ENCODE data around the gene DYNLRB1.

DNA sequence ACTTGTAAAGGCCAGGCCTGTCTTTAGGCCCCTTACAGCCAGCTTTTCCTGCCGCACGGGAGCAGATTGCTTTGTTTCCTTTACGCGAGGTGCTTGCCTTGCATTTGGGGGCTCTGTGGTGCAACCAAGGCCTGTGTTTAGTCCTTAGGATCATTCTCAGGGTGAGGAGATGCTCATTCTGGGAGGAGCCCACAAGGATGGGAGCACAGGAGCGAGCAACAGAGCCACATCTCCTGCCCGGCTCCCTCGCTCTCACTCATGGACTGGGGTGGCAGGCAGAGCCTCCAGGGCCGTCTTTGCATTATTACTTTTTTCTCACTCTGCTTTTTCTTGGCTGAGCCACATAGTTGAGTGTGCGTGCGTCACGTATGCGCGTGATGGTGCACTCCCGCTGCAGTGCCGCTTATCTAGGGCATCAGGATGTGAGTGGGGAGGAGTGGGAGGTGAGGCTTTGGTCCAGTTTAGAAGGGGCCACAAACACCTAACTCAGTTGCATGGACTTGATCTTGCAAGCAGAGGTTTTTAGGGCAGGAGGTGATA lies 19.1 kb downstream of the DYNLRB1 start:
- TF ChIP-seq, protein P1, sequence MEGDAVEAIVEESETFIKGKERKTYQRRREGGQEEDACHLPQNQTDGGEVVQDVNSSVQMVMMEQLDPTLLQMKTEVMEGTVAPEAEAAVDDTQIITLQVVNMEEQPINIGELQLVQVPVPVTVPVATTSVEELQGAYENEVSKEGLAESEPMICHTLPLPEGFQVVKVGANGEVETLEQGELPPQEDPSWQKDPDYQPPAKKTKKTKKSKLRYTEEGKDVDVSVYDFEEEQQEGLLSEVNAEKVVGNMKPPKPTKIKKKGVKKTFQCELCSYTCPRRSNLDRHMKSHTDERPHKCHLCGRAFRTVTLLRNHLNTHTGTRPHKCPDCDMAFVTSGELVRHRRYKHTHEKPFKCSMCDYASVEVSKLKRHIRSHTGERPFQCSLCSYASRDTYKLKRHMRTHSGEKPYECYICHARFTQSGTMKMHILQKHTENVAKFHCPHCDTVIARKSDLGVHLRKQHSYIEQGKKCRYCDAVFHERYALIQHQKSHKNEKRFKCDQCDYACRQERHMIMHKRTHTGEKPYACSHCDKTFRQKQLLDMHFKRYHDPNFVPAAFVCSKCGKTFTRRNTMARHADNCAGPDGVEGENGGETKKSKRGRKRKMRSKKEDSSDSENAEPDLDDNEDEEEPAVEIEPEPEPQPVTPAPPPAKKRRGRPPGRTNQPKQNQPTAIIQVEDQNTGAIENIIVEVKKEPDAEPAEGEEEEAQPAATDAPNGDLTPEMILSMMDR (conservative IDR thresholded peaks at IDR 0.05; ENCODE audit: low read depth, low read length), result no peak
- TF ChIP-seq EZH2 (IDR thresholded peaks at IDR 0.05; ENCODE audit: borderline replicate concordance, low read depth, low read length, poor library complexity, severe bottlenecking), result no peak

Data from A673 (cell line).